Measurements from ENCODE around the gene CHCHD6.

Gene CHCHD6

GRCh38 chr3:126979046-126979628 lies 275.1 kb downstream of the CHCHD6 start:
- DNase-seq (ENCODE audit: low read depth): no peak

GRCh38 chr3:126980266-126980811 lies 276.3 kb downstream of the CHCHD6 start:
- no peak for DNase-seq (ENCODE audit: low read depth)

- peak; percentile 42 for DNase-seq (ENCODE audit: low read depth)
These were observed 278.1 kb downstream of the CHCHD6 start for GRCh38 chr3:126982126-126982470.

- peak; percentile 82 for DNase-seq (ENCODE audit: low read depth)
These were observed 278.6 kb downstream of the CHCHD6 start, which contains the start of gene PLXNA1 for GRCh38 chr3:126982471-126983175. Gene PLXNA1 (plus strand): TSS chr3:126983115. CDS start chr3:126988594, 5,479 bp downstream.

- DNase-seq (ENCODE audit: low read depth): no peak
These were observed 279.2 kb downstream of the CHCHD6 start for GRCh38 chr3:126983276-126983652.

GRCh38 chr3:126983653-126984390 lies 279.8 kb downstream of the CHCHD6 start:
- no peak for DNase-seq (ENCODE audit: low read depth)

GRCh38 chr3:126984391-126985131 lies 280.5 kb downstream of the CHCHD6 start:
- DNase-seq (ENCODE audit: low read depth): no peak

- DNase-seq (ENCODE audit: low read depth): no peak
These were observed 281.3 kb downstream of the CHCHD6 start for GRCh38 chr3:126985132-126985985.

- DNase-seq (ENCODE audit: low read depth): no peak
These were observed 282.0 kb downstream of the CHCHD6 start for GRCh38 chr3:126986001-126986400.

- DNase-seq (ENCODE audit: low read depth): no peak
These were observed 283.1 kb downstream of the CHCHD6 start for GRCh38 chr3:126987129-126987528.

GRCh38 chr3:126987596-126987995 lies 283.6 kb downstream of the CHCHD6 start:
- DNase-seq (ENCODE audit: low read depth): no peak

GRCh38 chr3:126988451-126989021 lies 284.5 kb downstream of the CHCHD6 start:
- no peak for DNase-seq (ENCODE audit: low read depth)

GRCh38 chr3:126989316-126990023 lies 285.4 kb downstream of the CHCHD6 start:
- DNase-seq (ENCODE audit: low read depth): no peak

- no peak for DNase-seq (ENCODE audit: low read depth)
These were observed 286.1 kb downstream of the CHCHD6 start for GRCh38 chr3:126990024-126990700.

- no peak for DNase-seq (ENCODE audit: low read depth)
These were observed 286.9 kb downstream of the CHCHD6 start for GRCh38 chr3:126990890-126991289.

GRCh38 chr3:126991366-126992200 lies 287.5 kb downstream of the CHCHD6 start:
- no peak for DNase-seq (ENCODE audit: low read depth)

GRCh38 chr3:126992216-126992615 lies 288.2 kb downstream of the CHCHD6 start:
- DNase-seq (ENCODE audit: low read depth): no peak

GRCh38 chr3:126992776-126993175 lies 288.7 kb downstream of the CHCHD6 start:
- DNase-seq (ENCODE audit: low read depth): no peak

- no peak for DNase-seq (ENCODE audit: low read depth)
These were observed 289.4 kb downstream of the CHCHD6 start for GRCh38 chr3:126993436-126993835.

Data from activated T-helper 1 cell treated with Interleukin-2 at 50 U/mL for 16 hours (primary cell).